ENCODE results near the gene RNF5. TPM values are rescaled to one million over a fixed set of nuclear protein-coding genes. Genes with fewer than 3 reads are reported as not detected.
"Not testable (repeated sequence)": the region's sequence is repeated elsewhere in the genome, so short reads cannot be mapped to it uniquely, and the experiment has no call there.

RNF5 gene
- total RNA-seq, 4 donors from 2014 or later = 74.5 to 117 (median 107) TPM

GRCh38 chr6:32190054-32190851 lies 12.0 kb downstream of the RNF5 start, which contains the start of gene PBX2:
PBX2 (minus strand) TSS chr6:32190202; CDS start chr6:32189915, 287 bp downstream.
- DNase-seq (ENCODE audit: low spot score in 2 of 2) = peak; percentile 92 to 97
- TF ChIP-seq POLR2A (IDR thresholded peaks at IDR 0.05) (peak; percentile 67 to 95), CTCF (IDR thresholded peaks at IDR 0.05) (peak in 1 of 5 experiments; percentile 25), EP300 (IDR thresholded peaks at IDR 0.05) (peak; percentile 19 to 96)
- peaks cover 0 to 20% (median 6%) of the 10 kb centered on the region in 3 donors for H3K36me3 ChIP-seq
- peak within 1 kb of the TSS; percentile 60 to 89 (median 75) for H3K4me3 ChIP-seq
- H3K27me3 ChIP-seq = no peaks in the 10 kb centered on the region
- H3K4me1 ChIP-seq = peaks cover 0 to 88% (median 63%) of the 10 kb centered on the region in 4 donors
- H3K27ac ChIP-seq = peak within 1 kb of the TSS; percentile 97 to 100 (median 99)
- WGBS, 2 donors = 1 to 2% methylated on average over 15 to 22 of the region's 23 CpGs
- no peaks in the 10 kb centered on the region for H3K9me3 ChIP-seq

GRCh38 chr6:32190911-32191677 lies 12.9 kb downstream of the RNF5 start:
- Histone ChIP-seq H3K4me1 (peaks cover 0 to 81% (median 63%) of the 10 kb centered on the region in 4 donors), H3K4me3 (peak overlapping the region; percentile 60 to 89 (median 75)), H3K27me3 (no peaks in the 10 kb centered on the region), H3K27ac (peak overlapping the region; percentile 97 to 100 (median 99)), H3K36me3 (peaks cover 0 to 20% (median 6%) of the 10 kb centered on the region in 3 donors), H3K9me3 (no peaks in the 10 kb centered on the region)
- TF ChIP-seq CTCF (IDR thresholded peaks at IDR 0.05) = no peak
- TF ChIP-seq POLR2A (IDR thresholded peaks at IDR 0.05) = no peak
- TF ChIP-seq EP300 (IDR thresholded peaks at IDR 0.05) = no peak
- 80 to 84% methylated on average over 8 of the region's 8 CpGs for WGBS, 2 donors
- no peak for DNase-seq (ENCODE audit: low spot score in 2 of 2)

GRCh38 chr6:32191696-32192607 lies 13.7 kb downstream of the RNF5 start:
- no peak for DNase-seq (ENCODE audit: low spot score in 2 of 2)
- H3K27ac ChIP-seq = peak overlapping the region; percentile 97 to 100 (median 99)
- H3K9me3 ChIP-seq = no peaks in the 10 kb centered on the region
- H3K36me3 ChIP-seq = peaks cover 0 to 12% (median 4%) of the 10 kb centered on the region in 3 donors
- no peaks in the 10 kb centered on the region for H3K27me3 ChIP-seq
- peak overlapping the region; percentile 16 to 89 (median 48) for H3K4me3 ChIP-seq
- WGBS, 2 donors = 70 to 71% methylated on average over 15 of the region's 15 CpGs
- TF ChIP-seq EP300 (IDR thresholded peaks at IDR 0.05) (no peak), CTCF (IDR thresholded peaks at IDR 0.05) (no peak), POLR2A (IDR thresholded peaks at IDR 0.05) (no peak)
- H3K4me1 ChIP-seq = peaks cover 0 to 76% (median 62%) of the 10 kb centered on the region in 4 donors

GRCh38 chr6:32192608-32193039 lies 14.4 kb downstream of the RNF5 start, which contains the start of gene GPSM3:
GPSM3 (minus strand) TSS chr6:32192643; CDS start chr6:32192513, 130 bp downstream.
- Histone ChIP-seq H3K27ac (peak within 1 kb of the TSS; percentile 97 to 100 (median 99)), H3K9me3 (no peaks in the 10 kb centered on the region), H3K36me3 (peaks cover 0 to 6% (median 0%) of the 10 kb centered on the region in 3 donors), H3K4me3 (peak within 1 kb of the TSS; percentile 16 to 89 (median 48)), H3K4me1 (peaks cover 0 to 76% (median 62%) of the 10 kb centered on the region in 4 donors), H3K27me3 (no peaks in the 10 kb centered on the region)
- 20 to 32% methylated on average over 5 of the region's 5 CpGs for WGBS, 2 donors
- TF ChIP-seq EP300 (IDR thresholded peaks at IDR 0.05) = peak in 1 of 2 donors; percentile 18
- no peak for TF ChIP-seq POLR2A (IDR thresholded peaks at IDR 0.05)
- no peak for DNase-seq (ENCODE audit: low spot score in 2 of 2)

GRCh38 chr6:32193096-32193495 lies 14.9 kb downstream of the RNF5 start:
- H3K27ac ChIP-seq = peak overlapping the region; percentile 97 to 100 (median 99)
- H3K4me3 ChIP-seq = peak overlapping the region in 2 of 4 donors; percentile 79 to 89
- 80 to 83% methylated on average over 13 of the region's 13 CpGs for WGBS, 2 donors
- peaks cover 0 to 71% (median 59%) of the 10 kb centered on the region in 4 donors for H3K4me1 ChIP-seq
- not testable (repeated sequence) for H3K9me3 ChIP-seq; DNase-seq (ENCODE audit: low spot score in 2 of 2); H3K36me3 ChIP-seq; H3K27me3 ChIP-seq
